ENCODE measurements around the gene ZNRF3.

DNA sequence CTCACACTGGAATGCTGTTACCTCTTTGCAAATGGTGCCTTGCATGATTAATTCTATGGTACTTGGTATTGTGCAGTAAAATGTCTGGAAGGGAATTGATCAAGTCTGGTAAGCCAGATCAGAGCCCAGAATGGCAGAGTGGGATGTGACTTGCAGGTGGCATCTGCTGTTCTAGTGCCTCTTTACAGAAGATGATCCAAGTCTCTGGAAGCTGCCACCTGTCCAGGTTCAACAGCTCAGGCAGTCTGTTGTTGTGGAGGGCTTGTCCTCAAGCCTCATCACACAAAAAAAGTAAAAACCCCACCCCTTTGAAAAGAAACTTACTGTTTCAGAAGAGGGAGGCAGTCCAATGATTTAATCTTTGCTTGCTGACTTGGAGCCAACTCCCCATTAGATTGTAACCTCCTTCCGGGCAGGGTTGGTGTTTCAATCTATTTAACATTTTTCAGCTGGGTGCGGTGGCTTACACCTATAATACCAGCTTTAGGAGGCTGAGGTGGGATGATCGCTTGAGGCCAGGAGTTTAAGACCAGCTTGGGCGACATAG, 17.1 kb downstream of the ZNRF3 start:
- TF ChIP-seq, protein P1, sequence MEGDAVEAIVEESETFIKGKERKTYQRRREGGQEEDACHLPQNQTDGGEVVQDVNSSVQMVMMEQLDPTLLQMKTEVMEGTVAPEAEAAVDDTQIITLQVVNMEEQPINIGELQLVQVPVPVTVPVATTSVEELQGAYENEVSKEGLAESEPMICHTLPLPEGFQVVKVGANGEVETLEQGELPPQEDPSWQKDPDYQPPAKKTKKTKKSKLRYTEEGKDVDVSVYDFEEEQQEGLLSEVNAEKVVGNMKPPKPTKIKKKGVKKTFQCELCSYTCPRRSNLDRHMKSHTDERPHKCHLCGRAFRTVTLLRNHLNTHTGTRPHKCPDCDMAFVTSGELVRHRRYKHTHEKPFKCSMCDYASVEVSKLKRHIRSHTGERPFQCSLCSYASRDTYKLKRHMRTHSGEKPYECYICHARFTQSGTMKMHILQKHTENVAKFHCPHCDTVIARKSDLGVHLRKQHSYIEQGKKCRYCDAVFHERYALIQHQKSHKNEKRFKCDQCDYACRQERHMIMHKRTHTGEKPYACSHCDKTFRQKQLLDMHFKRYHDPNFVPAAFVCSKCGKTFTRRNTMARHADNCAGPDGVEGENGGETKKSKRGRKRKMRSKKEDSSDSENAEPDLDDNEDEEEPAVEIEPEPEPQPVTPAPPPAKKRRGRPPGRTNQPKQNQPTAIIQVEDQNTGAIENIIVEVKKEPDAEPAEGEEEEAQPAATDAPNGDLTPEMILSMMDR (IDR thresholded peaks at IDR 0.05), result no peak
- no peak for TF ChIP-seq EZH2 (IDR thresholded peaks at IDR 0.05)
